Testis (tissue), 3 donors: ENCODE data around the gene ELMO3. TPM values are rescaled to one million over a fixed set of nuclear protein-coding genes. Genes with fewer than 3 reads are reported as not detected.

Experiments
- DNase-seq: peaks from one replicate; pipeline ENCODE4 v3.0.0-alpha.2; 2019
- H3K27ac ChIP-seq, 2 donors: fragments of 200-600 bp; sonication (generic); one replicate each; pipeline ENCODE4 v1.5.1; 2019
- H3K27me3 ChIP-seq: fragments of 200-600 bp; sonication (generic); one replicate; pipeline ENCODE4 v1.5.1; 2019
- H3K36me3 ChIP-seq: fragments of 200-600 bp; sonication (generic); one replicate; pipeline ENCODE4 v1.5.1; 2017; ENCODE audit warnings: low read depth; ENCODE audit errors: missing control alignments
- H3K4me1 ChIP-seq: fragments of 200-600 bp; sonication (generic); one replicate; pipeline ENCODE4 v1.5.1; 2019
- H3K4me3 ChIP-seq, 2 donors: fragments of 200-600 bp; sonication (generic); one replicate each; pipeline ENCODE4 v1.5.1; 2017 to 2019
- H3K9me3 ChIP-seq: fragments of 200-600 bp; sonication (generic); one replicate; pipeline ENCODE4 v1.5.1; 2017
- CTCF ChIP-seq, 3 experiments: fragments of 450-650 bp in 2 of 3; fragments of 200-600 bp in 1 of 3; sonication (generic) in 1 of 3; IDR thresholded peaks; one replicate each; pipeline ENCODE4 v1.5.1; 2016 to 2019; ENCODE audit warnings: antibody characterized with exemption in 3 of 3, mild to moderate bottlenecking in 2 of 3, moderate library complexity in 1 of 3
- POLR2A ChIP-seq: fragments of 450-650 bp; IDR thresholded peaks from one replicate; pipeline ENCODE4 v1.6.1; 2017; ENCODE audit warnings: antibody characterized with exemption, mild to moderate bottlenecking, moderate library complexity
- WGBS, 2 donors: methylation state at CpG; one replicate each; pipeline ENCODE4 v1.1.5; 2018; 5-methylcytosine and 5-hydroxymethylcytosine counted together
- intact Hi-C: fragments of 100-400 bp; cut with DNase I; formaldehyde crosslinking; loops from one replicate; pipeline ENCODE4 v1.15.1; 2023; ENCODE audit warnings: low total_unique reads
- polyA plus RNA-seq: library from polyadenylated mRNA; stranded (reverse); fragments of 350-450 nt; fragmentation: Illumina TruSeq; extraction: RNeasy Lipid Tissue Mini Kit (QIAGEN cat#74804); gene quantifications from one replicate; pipeline ENCODE4 v1.2.3, GENCODE V29; 2014; ENCODE audit warnings: low read depth, low replicate concordance; ENCODE audit not compliant: insufficient read depth
- total RNA-seq, 2 donors: library from RNA; depleted of rRNA; stranded (reverse); fragments of >200 nt; gene quantifications; one replicate each; pipeline ENCODE4 v1.2.3, GENCODE V29; 2016

Gene ELMO3
- total and polyA plus RNA-seq, 3 donors from 2014 or later, result 9.3 to 22.2 (median 10.5) TPM

GRCh38 chr16:67202426-67202825 lies 3.5 kb downstream of the ELMO3 start:
- Histone ChIP-seq H3K9me3 (no peaks in the 10 kb centered on the region), H3K4me1 (peaks cover 23% of the 10 kb centered on the region), H3K27me3 (no peaks in the 10 kb centered on the region), H3K36me3 (no peaks in the 10 kb centered on the region), H3K4me3 (no peak overlapping the region), H3K27ac (no peak overlapping the region)
- no peak for TF ChIP-seq CTCF (IDR thresholded peaks at IDR 0.05)
- no peak for TF ChIP-seq POLR2A
- intact Hi-C loops, result no loop called here
- no peak for DNase-seq
- 68 to 94% methylated on average over 3 to 12 of the region's 12 CpGs for WGBS, 2 donors

- Histone ChIP-seq H3K36me3 (no peaks in the 10 kb centered on the region), H3K4me1 (peaks cover 25% of the 10 kb centered on the region), H3K9me3 (no peaks in the 10 kb centered on the region), H3K27me3 (no peaks in the 10 kb centered on the region), H3K4me3 (no peak overlapping the region), H3K27ac (no peak overlapping the region)
- 94 to 95% methylated on average over 11 to 23 of the region's 23 CpGs for WGBS, 2 donors
- intact Hi-C loops, result no loop called here
- TF ChIP-seq POLR2A (no peak), CTCF (IDR thresholded peaks at IDR 0.05) (no peak)
- DNase-seq, result no peak
These were observed 4.1 kb downstream of the ELMO3 start for GRCh38 chr16:67202956-67203493.

GRCh38 chr16:67204076-67204475 lies 5.1 kb downstream of the ELMO3 start:
- H3K4me1 ChIP-seq, result peaks cover 17% of the 10 kb centered on the region
- H3K27ac ChIP-seq, result no peak overlapping the region
- no peak overlapping the region for H3K4me3 ChIP-seq
- WGBS, 2 donors, result 76 to 84% methylated on average over 3 to 4 of the region's 4 CpGs
- no peaks in the 10 kb centered on the region for H3K9me3 ChIP-seq
- no peaks in the 10 kb centered on the region for H3K27me3 ChIP-seq
- intact Hi-C loops, result no loop called here
- no peak for DNase-seq
- TF ChIP-seq CTCF (IDR thresholded peaks at IDR 0.05) (no peak), POLR2A (no peak)
- no peaks in the 10 kb centered on the region for H3K36me3 ChIP-seq

GRCh38 chr16:67206129-67206837 lies 7.4 kb downstream of the ELMO3 start:
- WGBS, 2 donors, result 95% methylated on average over 8 of the region's 8 CpGs
- Histone ChIP-seq H3K36me3 (no peaks in the 10 kb centered on the region), H3K4me3 (no peak overlapping the region), H3K27me3 (no peaks in the 10 kb centered on the region), H3K4me1 (peaks cover 14% of the 10 kb centered on the region), H3K27ac (no peak overlapping the region), H3K9me3 (no peaks in the 10 kb centered on the region)
- DNase-seq, result no peak
- TF ChIP-seq POLR2A (no peak), CTCF (IDR thresholded peaks at IDR 0.05) (no peak)
- intact Hi-C loops, result no loop called here

GRCh38 chr16:67206838-67207248 lies 7.9 kb downstream of the ELMO3 start:
- WGBS, 2 donors, result 71 to 82% methylated on average over 1 to 3 of the region's 3 CpGs
- Histone ChIP-seq H3K9me3 (no peaks in the 10 kb centered on the region), H3K27me3 (no peaks in the 10 kb centered on the region), H3K4me1 (peaks cover 14% of the 10 kb centered on the region), H3K27ac (no peak overlapping the region), H3K4me3 (no peak overlapping the region), H3K36me3 (no peaks in the 10 kb centered on the region)
- intact Hi-C loops, result no loop called here
- TF ChIP-seq CTCF (IDR thresholded peaks at IDR 0.05) (no peak), POLR2A (no peak)
- DNase-seq, result no peak
